Keratinocyte (primary cell): ENCODE measurements around the gene UGT1A6. TPM values are rescaled to one million over a fixed set of nuclear protein-coding genes. Genes with fewer than 3 reads are reported as not detected.

Experiments used
- DNase-seq: peaks from one replicate; pipeline ENCODE4 v3.0.0-alpha.2; 2011; ENCODE audit warnings: low read depth, missing footprints, low spot score
- FAIRE-seq: peaks from 2 replicates; lab custom pipeline; 2011; peaks lifted over from hg19 to GRCh38; lab: Jason Lieb, UNC
- H2AFZ ChIP-seq: 2 replicates; pipeline ENCODE4 v1.6.0; 2012; ENCODE audit warnings: low read length, control low read depth, inconsistent platforms; ENCODE audit not compliant: control insufficient read depth
- H3K27ac ChIP-seq: 2 replicates; pipeline ENCODE4 v1.5.1; 2011; ENCODE audit warnings: low read length; ENCODE audit not compliant: control insufficient read depth, insufficient read depth
- H3K27me3 ChIP-seq: 3 replicates; pipeline ENCODE4 v1.6.0; 2011; ENCODE audit warnings: low read length; ENCODE audit not compliant: control insufficient read depth, insufficient read depth; ENCODE audit errors: extremely low read depth
- H3K36me3 ChIP-seq, 2 experiments: 2 replicates in 1 of 2; 3 replicates in 1 of 2; pipeline ENCODE4 v1.5.1; 2011; ENCODE audit warnings: low read length in 2 of 2, mild to moderate bottlenecking in 1 of 2; ENCODE audit not compliant: control insufficient read depth in 2 of 2, insufficient read depth in 2 of 2; ENCODE audit errors: extremely low read depth in 1 of 2
- H3K4me1 ChIP-seq: 3 replicates; pipeline ENCODE4 v1.5.1; 2011; ENCODE audit warnings: low read length; ENCODE audit not compliant: control insufficient read depth, insufficient read depth; ENCODE audit errors: extremely low read depth
- H3K4me2 ChIP-seq: 3 replicates; pipeline ENCODE4 v1.6.0; 2011; ENCODE audit warnings: low read depth, low read length; ENCODE audit not compliant: control insufficient read depth, insufficient read depth; ENCODE audit errors: extremely low read depth
- H3K4me3 ChIP-seq, 3 experiments: fragments of 200-600 bp in 1 of 3; sonication (generic) in 1 of 3; 2 replicates in 2 of 3; 3 replicates in 1 of 3; pipeline ENCODE4 v1.5.1; 2011 to 2016; ENCODE audit warnings: low read length in 3 of 3, mild to moderate bottlenecking in 3 of 3, control low read depth in 2 of 3, inconsistent platforms in 1 of 3, low read depth in 1 of 3, mixed read lengths in 1 of 3, mixed run types in 1 of 3, moderate library complexity in 1 of 3; ENCODE audit not compliant: control insufficient read depth in 2 of 3, insufficient read depth in 2 of 3; ENCODE audit errors: extremely low read depth in 1 of 3
- H3K79me2 ChIP-seq: 2 replicates; pipeline ENCODE4 v1.6.0; 2012; ENCODE audit warnings: low read length; ENCODE audit not compliant: control insufficient read depth, insufficient read depth
- H3K9ac ChIP-seq: 3 replicates; pipeline ENCODE4 v1.6.0; 2011; ENCODE audit warnings: low read length; ENCODE audit not compliant: control insufficient read depth, insufficient read depth; ENCODE audit errors: extremely low read depth
- H3K9me1 ChIP-seq: 3 replicates; pipeline ENCODE4 v1.6.0; 2011; ENCODE audit warnings: low read length; ENCODE audit not compliant: control insufficient read depth, insufficient read depth; ENCODE audit errors: extremely low read depth
- H3K9me3 ChIP-seq: 2 replicates; pipeline ENCODE4 v1.5.1; 2012; ENCODE audit warnings: low read depth, low read length; ENCODE audit not compliant: control insufficient read depth
- H4K20me1 ChIP-seq: 3 replicates; pipeline ENCODE4 v1.6.0; 2011; ENCODE audit warnings: low read length; ENCODE audit not compliant: control insufficient read depth, insufficient read depth; ENCODE audit errors: extremely low read depth
- EZH2 ChIP-seq: IDR thresholded peaks from one replicate; pipeline ENCODE4 v1.6.1; 2012; ENCODE audit warnings: inconsistent platforms, mild to moderate bottlenecking, low read length, moderate library complexity
- dilution Hi-C: fragments of 300-500 bp; cut with MboI; formaldehyde crosslinking; loops from one replicate; pipeline ENCODE4 v1.7.0; 2020; ENCODE audit warnings: low sequenced_read_pairs; ENCODE audit not compliant: extremely low pct_ligation_motif_present
- polyA plus RNA-seq, 5 experiments: library from polyadenylated mRNA; depleted of rRNA in 3 of 5; stranded (reverse) in 3 of 5; stranded (forward) in 1 of 5; unstranded in 1 of 5; fragments of >200 nt; gene quantifications; 1 replicate in 1 of 5; 2 replicates in 3 of 5; 3 replicates in 1 of 5; pipeline versions ENCODE4 v1.2.1 to v1.2.3, GENCODE V29; 2011 to 2012; ENCODE audit warnings: missing spikeins in 2 of 5, low read depth in 1 of 5, low replicate concordance in 1 of 5
- TF ChIP-seq, protein P1 (sequence below), 3 experiments: IDR thresholded peaks in 1 of 3; conservative IDR thresholded peaks in 1 of 3; optimal IDR thresholded peaks in 1 of 3; 2 replicates in 2 of 3; 3 replicates in 1 of 3; pipeline versions ENCODE3 to v1.5.1; 2011; ENCODE audit warnings: low read length in 3 of 3, mild to moderate bottlenecking in 3 of 3, moderate library complexity in 2 of 3, control low read depth in 1 of 3, inconsistent platforms in 1 of 3; ENCODE audit not compliant: insufficient read depth in 2 of 3; ENCODE audit errors: extremely low read depth in 1 of 3

The UGT1A6 gene
- polyA plus RNA-seq, 1 donor (not counting 4 experiments of a cell fraction or from before 2014, with no cell fraction given) = 133 TPM

- no peak for DNase-seq
Measured at GRCh38 chr2:233811087-233811486, 118.4 kb downstream of the UGT1A6 start.

GRCh38 chr2:233811732-233812131 lies 119.0 kb downstream of the UGT1A6 start:
- Histone ChIP-seq H3K9me3 (no peaks in the 10 kb centered on the region), H3K9me1 (no peaks in the 10 kb centered on the region), H3K79me2 (no peaks in the 10 kb centered on the region), H3K4me1 (no peaks in the 10 kb centered on the region), H3K27me3 (peaks cover 8% of the 10 kb centered on the region), H2AFZ (no peak overlapping the region), H3K36me3 (no peaks in the 10 kb centered on the region), H3K9ac (no peak overlapping the region), H3K4me2 (no peak overlapping the region), H3K27ac (no peak overlapping the region), H3K4me3 (no peak overlapping the region), H4K20me1 (no peaks in the 10 kb centered on the region)
- no peak for TF ChIP-seq EZH2
- TF ChIP-seq, protein P1, sequence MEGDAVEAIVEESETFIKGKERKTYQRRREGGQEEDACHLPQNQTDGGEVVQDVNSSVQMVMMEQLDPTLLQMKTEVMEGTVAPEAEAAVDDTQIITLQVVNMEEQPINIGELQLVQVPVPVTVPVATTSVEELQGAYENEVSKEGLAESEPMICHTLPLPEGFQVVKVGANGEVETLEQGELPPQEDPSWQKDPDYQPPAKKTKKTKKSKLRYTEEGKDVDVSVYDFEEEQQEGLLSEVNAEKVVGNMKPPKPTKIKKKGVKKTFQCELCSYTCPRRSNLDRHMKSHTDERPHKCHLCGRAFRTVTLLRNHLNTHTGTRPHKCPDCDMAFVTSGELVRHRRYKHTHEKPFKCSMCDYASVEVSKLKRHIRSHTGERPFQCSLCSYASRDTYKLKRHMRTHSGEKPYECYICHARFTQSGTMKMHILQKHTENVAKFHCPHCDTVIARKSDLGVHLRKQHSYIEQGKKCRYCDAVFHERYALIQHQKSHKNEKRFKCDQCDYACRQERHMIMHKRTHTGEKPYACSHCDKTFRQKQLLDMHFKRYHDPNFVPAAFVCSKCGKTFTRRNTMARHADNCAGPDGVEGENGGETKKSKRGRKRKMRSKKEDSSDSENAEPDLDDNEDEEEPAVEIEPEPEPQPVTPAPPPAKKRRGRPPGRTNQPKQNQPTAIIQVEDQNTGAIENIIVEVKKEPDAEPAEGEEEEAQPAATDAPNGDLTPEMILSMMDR (optimal IDR thresholded peaks at IDR 0.05 in 1 of 3, IDR thresholded peaks at IDR 0.05 in 1 of 3, conservative IDR thresholded peaks at IDR 0.05 in 1 of 3; ENCODE audit: extremely low read depth in 1 of 3, insufficient read depth in 2 of 3, low read length in 3 of 3) = no peak
- dilution Hi-C loops = no loop called here
- FAIRE-seq (no peak), DNase-seq (no peak)

More at GRCh38 chr2:233811087-233811486, 118.4 kb downstream of the UGT1A6 start:
- Histone ChIP-seq H4K20me1 (no peaks in the 10 kb centered on the region), H3K4me2 (no peak overlapping the region), H3K9me1 (no peaks in the 10 kb centered on the region), H3K9ac (no peak overlapping the region), H3K79me2 (no peaks in the 10 kb centered on the region), H3K4me1 (no peaks in the 10 kb centered on the region), H2AFZ (no peak overlapping the region), H3K9me3 (no peaks in the 10 kb centered on the region), H3K27ac (no peak overlapping the region), H3K4me3 (no peak overlapping the region), H3K36me3 (no peaks in the 10 kb centered on the region), H3K27me3 (peaks cover 8% of the 10 kb centered on the region)
- TF ChIP-seq EZH2 = no peak
- TF ChIP-seq, protein P1 (optimal IDR thresholded peaks at IDR 0.05 in 1 of 3, IDR thresholded peaks at IDR 0.05 in 1 of 3, conservative IDR thresholded peaks at IDR 0.05 in 1 of 3; ENCODE audit: extremely low read depth in 1 of 3, insufficient read depth in 2 of 3, low read length in 3 of 3) = no peak
- no peak for FAIRE-seq
- dilution Hi-C loops = no loop called here
